HCT116 (cell line): Measurements from ENCODE around the gene MAP3K6. TPM values are rescaled to one million over a fixed set of nuclear protein-coding genes. Genes with fewer than 3 reads are reported as not detected.

Experiments
- ATAC-seq: fragments of 200-7000 bp; cut with Tn5 transposase; 2 replicates; pipeline ENCODE4 v1.9.1; 2020; ENCODE audit warnings: mild to moderate bottlenecking, moderate library complexity
- BruUV-seq: library from RNA; stranded (reverse); fragments of 400-500 nt; replicated peaks from 2 replicates; lab custom pipeline; 2021; lab: Mats Ljungman, UMichigan
- CTCF ChIA-PET: fragments of 300-600 bp; sonication (Branson Sonifier 250); formaldehyde crosslinking; loops from one replicate; lab custom pipeline; 2021; ENCODE audit warnings: antibody characterized with exemption; lab: Charles Lee
- POLR2A ChIA-PET: fragments of 300-600, 350-600 bp; sonication (Branson Sonifier 250); formaldehyde crosslinking; loops from one replicate; lab custom pipeline; 2021; ENCODE audit warnings: antibody characterized with exemption; lab: Charles Lee
- RAD21 ChIA-PET, 2 experiments: fragments of 300-600 bp; sonication (Branson Sonifier 250); formaldehyde crosslinking; loops; one replicate each; lab custom pipeline; 2023; ENCODE audit warnings: low total read pairs in 2 of 2; ENCODE audit not compliant: uncharacterized antibody in 2 of 2, unreplicated experiment in 2 of 2, low non-redundant PET in 1 of 2; lab: Charles Lee
- DNase-seq: peaks from one replicate; pipeline ENCODE4 v3.0.0-alpha.2; 2010; ENCODE audit warnings: low read depth, low spot score
- H2AFZ ChIP-seq: fragments of 200-600 bp; shearing (Covaris generic), sonication (generic); 2 replicates; pipeline ENCODE4 v1.6.1; 2017; ENCODE audit warnings: low read depth, mixed run types, mixed read lengths, antibody characterized with exemption, low read length; ENCODE audit not compliant: poor library complexity, severe bottlenecking
- H3K27ac ChIP-seq: 2 replicates; pipeline ENCODE4 v1.5.1; 2012; ENCODE audit warnings: low read depth, low read length
- H3K27me3 ChIP-seq: fragments of 200-600 bp; sonication (generic); 2 replicates; pipeline ENCODE4 v1.6.1; 2016; ENCODE audit warnings: mixed run types, low read length, mixed read lengths; ENCODE audit not compliant: insufficient read depth
- H3K36me3 ChIP-seq, 2 experiments: fragments of 200-500 bp in 1 of 2; fragments of 200-600 bp in 1 of 2; sonication (Bioruptor generic) in 1 of 2; sonication (generic) in 1 of 2; 2 replicates each; pipeline versions ENCODE4 v1.5.1 to v1.6.1; 2014 to 2016; ENCODE audit warnings: low read length in 2 of 2, inconsistent platforms in 1 of 2, mixed read lengths in 1 of 2, mixed run types in 1 of 2; ENCODE audit not compliant: insufficient read depth in 2 of 2, control insufficient read depth in 1 of 2
- H3K4me1 ChIP-seq, 2 experiments: fragments of 200-600 bp in 1 of 2; sonication (generic) in 1 of 2; 2 replicates each; pipeline versions ENCODE4 v1.5.1 to v1.6.1; 2012 to 2017; ENCODE audit warnings: low read length in 2 of 2, inconsistent platforms in 1 of 2, mild to moderate bottlenecking in 1 of 2, mixed read lengths in 1 of 2, mixed run types in 1 of 2, moderate library complexity in 1 of 2; ENCODE audit not compliant: insufficient read depth in 2 of 2, control insufficient read depth in 1 of 2
- H3K4me2 ChIP-seq: fragments of 200-600 bp; sonication (generic); 2 replicates; pipeline ENCODE4 v1.6.1; 2017; ENCODE audit warnings: mixed run types, low read length, mixed read lengths
- H3K4me3 ChIP-seq, 2 experiments: fragments of 200-600 bp in 1 of 2; sonication (generic) in 1 of 2; replicated peaks in 1 of 2; 2 replicates each; pipeline ENCODE4 v1.5.1; 2011 to 2016; ENCODE audit warnings: low read length in 2 of 2, control low read depth in 1 of 2, low read depth in 1 of 2, mild to moderate bottlenecking in 1 of 2, mixed read lengths in 1 of 2, mixed run types in 1 of 2
- H3K79me2 ChIP-seq: fragments of 200-600 bp; sonication (generic); 2 replicates; pipeline ENCODE4 v1.6.1; 2017; ENCODE audit warnings: mild to moderate bottlenecking, mixed run types, low read length, moderate library complexity, mixed read lengths; ENCODE audit not compliant: insufficient read depth
- H3K9ac ChIP-seq: fragments of 200-600 bp; sonication (generic); 2 replicates; pipeline ENCODE4 v1.6.1; 2016; ENCODE audit warnings: low read length, mixed read lengths
- H3K9me2 ChIP-seq: fragments of 200-600 bp; sonication (generic), shearing (Covaris generic); 2 replicates; pipeline ENCODE4 v1.6.1; 2017; ENCODE audit warnings: mixed run types, mild to moderate bottlenecking, moderate library complexity; ENCODE audit not compliant: insufficient read depth
- H3K9me3 ChIP-seq, 2 experiments: fragments of 200-500 bp in 1 of 2; fragments of 200-600 bp in 1 of 2; sonication (Bioruptor generic) in 1 of 2; sonication (generic) in 1 of 2; 2 replicates each; pipeline ENCODE4 v1.6.1; 2014 to 2017; ENCODE audit warnings: low read length in 2 of 2, mixed read lengths in 2 of 2, inconsistent platforms in 1 of 2, low read depth in 1 of 2, mild to moderate bottlenecking in 1 of 2, mixed run types in 1 of 2, moderate library complexity in 1 of 2; ENCODE audit not compliant: control insufficient read depth in 1 of 2, insufficient read depth in 1 of 2
- H4K20me1 ChIP-seq: fragments of 200-600 bp; sonication (generic), shearing (Covaris generic); 2 replicates; pipeline ENCODE4 v1.6.1; 2017; ENCODE audit warnings: mixed run types, mild to moderate bottlenecking, moderate library complexity; ENCODE audit not compliant: insufficient read depth
- CBX3 ChIP-seq: IDR thresholded peaks from 2 replicates; pipeline ENCODE4 v1.6.1; 2012; ENCODE audit warnings: low read depth
- ELF1 ChIP-seq: IDR thresholded peaks from 2 replicates; pipeline ENCODE4 v1.6.1; 2012; ENCODE audit warnings: low read depth, borderline replicate concordance
- FOSL1 ChIP-seq: IDR thresholded peaks from 2 replicates; pipeline ENCODE4 v1.6.1; 2012; ENCODE audit warnings: low read depth
- MAX ChIP-seq: IDR thresholded peaks from 2 replicates; pipeline ENCODE4 v1.6.1; 2012
- RAD21 ChIP-seq: IDR thresholded peaks from 2 replicates; pipeline ENCODE4 v1.6.1; 2012; ENCODE audit warnings: low read depth, mild to moderate bottlenecking
- REST ChIP-seq: IDR thresholded peaks from 2 replicates; pipeline ENCODE4 v1.6.1; 2012; ENCODE audit warnings: low read depth
- TCF7L2 ChIP-seq: IDR thresholded peaks from 2 replicates; pipeline ENCODE4 v1.7.0; 2011; ENCODE audit warnings: borderline replicate concordance, inconsistent platforms; ENCODE audit not compliant: insufficient read depth, insufficient read length; ENCODE audit errors: extremely low read depth
- YY1 ChIP-seq: IDR thresholded peaks from 2 replicates; pipeline ENCODE4 v1.6.1; 2011; ENCODE audit warnings: low read length, low read depth, moderate library complexity, mild to moderate bottlenecking; ENCODE audit not compliant: insufficient replicate concordance; ENCODE audit errors: extremely low read depth
- ZFX ChIP-seq: fragments of 450-650 bp; IDR thresholded peaks from 2 replicates; pipeline ENCODE4 v1.6.1; 2017
- intact Hi-C: fragments of 100-400 bp; cut with micrococcal nuclease; formaldehyde crosslinking; loops from 2 replicates; pipeline ENCODE4 v1.10.0; 2022
- total RNA-seq: library from RNA; stranded (reverse); gene quantifications from one replicate; pipeline ENCODE4 v1.2.1, GENCODE V29; 2021; ENCODE audit not compliant: unreplicated experiment
- TF ChIP-seq, protein P1 (sequence below): IDR thresholded peaks from 2 replicates; pipeline ENCODE4 v1.6.1; 2011; ENCODE audit warnings: mild to moderate bottlenecking, low read length, moderate library complexity; ENCODE audit not compliant: insufficient replicate concordance; ENCODE audit errors: extremely low read depth

The MAP3K6 gene
- total RNA-seq, 1 experiment from 2014 or later = 30.2 TPM

- TF ChIP-seq REST = no peak
Measured at GRCh38 chr1:27381969-27382762, 15.4 kb upstream of the MAP3K6 start (continued).

GRCh38 chr1:27380766-27381733 is 14.3 kb upstream of the MAP3K6 start:
- CTCF ChIA-PET = interaction anchor here (0.9 to 1.8 kb wide), 3 partner anchors 10 to 16 kb away, joined by 4 to 6 read pairs (median 4); no protein-coding TSS in a partner anchor
- POLR2A ChIA-PET = interaction anchor here (1.5 to 3.9 kb wide), 3 partner anchors 10 to 15 kb away, joined by 6 to 26 read pairs (median 8); partner anchors contain the start of gene MAP3K6
- intact Hi-C loops = no loop called here

More at GRCh38 chr1:27380766-27381733, 14.3 kb upstream of the MAP3K6 start:
- Histone ChIP-seq H3K9ac (no peak overlapping the region), H3K4me3 (no peak overlapping the region), H2AFZ (no peak overlapping the region), H3K27me3 (no peaks in the 10 kb centered on the region), H3K79me2 (no peaks in the 10 kb centered on the region), H3K4me2 (peak overlapping the region; percentile 21; the same call in 1 of the 2 replicates), H3K36me3 (no peaks in the 10 kb centered on the region), H3K9me3 (no peaks in the 10 kb centered on the region), H3K9me2 (no peaks in the 10 kb centered on the region), H4K20me1 (no peaks in the 10 kb centered on the region), H3K27ac (no peak overlapping the region), H3K4me1 (peaks cover 11 to 55% of the 10 kb centered on the region in 2 experiments)
- RAD21 ChIA-PET = no interaction called here
- DNase-seq (no peak), ATAC-seq (no peak)
- no peak for TF ChIP-seq RAD21
- no peak for TF ChIP-seq YY1
- no peak for TF ChIP-seq ZFX
- no peak for TF ChIP-seq FOSL1
- no peak for TF ChIP-seq MAX
- TF ChIP-seq, protein P1, sequence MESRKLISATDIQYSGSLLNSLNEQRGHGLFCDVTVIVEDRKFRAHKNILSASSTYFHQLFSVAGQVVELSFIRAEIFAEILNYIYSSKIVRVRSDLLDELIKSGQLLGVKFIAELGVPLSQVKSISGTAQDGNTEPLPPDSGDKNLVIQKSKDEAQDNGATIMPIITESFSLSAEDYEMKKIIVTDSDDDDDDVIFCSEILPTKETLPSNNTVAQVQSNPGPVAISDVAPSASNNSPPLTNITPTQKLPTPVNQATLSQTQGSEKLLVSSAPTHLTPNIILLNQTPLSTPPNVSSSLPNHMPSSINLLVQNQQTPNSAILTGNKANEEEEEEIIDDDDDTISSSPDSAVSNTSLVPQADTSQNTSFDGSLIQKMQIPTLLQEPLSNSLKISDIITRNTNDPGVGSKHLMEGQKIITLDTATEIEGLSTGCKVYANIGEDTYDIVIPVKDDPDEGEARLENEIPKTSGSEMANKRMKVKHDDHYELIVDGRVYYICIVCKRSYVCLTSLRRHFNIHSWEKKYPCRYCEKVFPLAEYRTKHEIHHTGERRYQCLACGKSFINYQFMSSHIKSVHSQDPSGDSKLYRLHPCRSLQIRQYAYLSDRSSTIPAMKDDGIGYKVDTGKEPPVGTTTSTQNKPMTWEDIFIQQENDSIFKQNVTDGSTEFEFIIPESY = no peak
- no peak for TF ChIP-seq CBX3
- TF ChIP-seq TCF7L2 = no peak
- TF ChIP-seq ELF1 = no peak
- BruUV-seq = no TSS peak
